Measurements from ENCODE around the gene EIF4B.
"Not testable (repeated sequence)": the region's sequence is repeated elsewhere in the genome, so short reads cannot be mapped to it uniquely, and the experiment has no call there.

EIF4B gene, protein sequence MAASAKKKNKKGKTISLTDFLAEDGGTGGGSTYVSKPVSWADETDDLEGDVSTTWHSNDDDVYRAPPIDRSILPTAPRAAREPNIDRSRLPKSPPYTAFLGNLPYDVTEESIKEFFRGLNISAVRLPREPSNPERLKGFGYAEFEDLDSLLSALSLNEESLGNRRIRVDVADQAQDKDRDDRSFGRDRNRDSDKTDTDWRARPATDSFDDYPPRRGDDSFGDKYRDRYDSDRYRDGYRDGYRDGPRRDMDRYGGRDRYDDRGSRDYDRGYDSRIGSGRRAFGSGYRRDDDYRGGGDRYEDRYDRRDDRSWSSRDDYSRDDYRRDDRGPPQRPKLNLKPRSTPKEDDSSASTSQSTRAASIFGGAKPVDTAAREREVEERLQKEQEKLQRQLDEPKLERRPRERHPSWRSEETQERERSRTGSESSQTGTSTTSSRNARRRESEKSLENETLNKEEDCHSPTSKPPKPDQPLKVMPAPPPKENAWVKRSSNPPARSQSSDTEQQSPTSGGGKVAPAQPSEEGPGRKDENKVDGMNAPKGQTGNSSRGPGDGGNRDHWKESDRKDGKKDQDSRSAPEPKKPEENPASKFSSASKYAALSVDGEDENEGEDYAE

GRCh38 chr12:53005986-53006809 lies at the start of gene EIF4B:
Gene EIF4B, plus strand, starts transcription at chr12:53006456. Its CDS starts 28 bp downstream, at chr12:53006484.
- peak; percentile 100 for DNase-seq

DNA sequence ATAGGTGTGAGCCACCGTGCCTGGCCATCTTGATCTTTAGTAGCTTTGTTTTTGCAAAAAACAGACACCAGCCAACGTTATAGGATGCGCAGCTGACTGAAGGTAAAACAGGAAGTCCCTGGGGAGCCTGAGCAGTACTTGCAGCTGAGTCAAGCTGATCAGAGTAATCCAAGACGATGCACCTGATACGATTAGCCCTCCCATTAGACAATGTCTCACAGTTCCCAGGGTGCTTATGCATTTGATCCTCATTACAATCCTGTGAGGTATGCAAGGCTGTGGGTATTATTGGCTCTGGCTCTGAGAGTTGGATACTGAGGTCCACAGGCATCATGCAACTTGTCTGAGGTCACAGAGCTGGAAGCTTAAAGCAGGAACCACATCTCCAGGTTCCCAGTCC lies 49.3 kb upstream of the EIF4B start:
- no peak for DNase-seq

DNA sequence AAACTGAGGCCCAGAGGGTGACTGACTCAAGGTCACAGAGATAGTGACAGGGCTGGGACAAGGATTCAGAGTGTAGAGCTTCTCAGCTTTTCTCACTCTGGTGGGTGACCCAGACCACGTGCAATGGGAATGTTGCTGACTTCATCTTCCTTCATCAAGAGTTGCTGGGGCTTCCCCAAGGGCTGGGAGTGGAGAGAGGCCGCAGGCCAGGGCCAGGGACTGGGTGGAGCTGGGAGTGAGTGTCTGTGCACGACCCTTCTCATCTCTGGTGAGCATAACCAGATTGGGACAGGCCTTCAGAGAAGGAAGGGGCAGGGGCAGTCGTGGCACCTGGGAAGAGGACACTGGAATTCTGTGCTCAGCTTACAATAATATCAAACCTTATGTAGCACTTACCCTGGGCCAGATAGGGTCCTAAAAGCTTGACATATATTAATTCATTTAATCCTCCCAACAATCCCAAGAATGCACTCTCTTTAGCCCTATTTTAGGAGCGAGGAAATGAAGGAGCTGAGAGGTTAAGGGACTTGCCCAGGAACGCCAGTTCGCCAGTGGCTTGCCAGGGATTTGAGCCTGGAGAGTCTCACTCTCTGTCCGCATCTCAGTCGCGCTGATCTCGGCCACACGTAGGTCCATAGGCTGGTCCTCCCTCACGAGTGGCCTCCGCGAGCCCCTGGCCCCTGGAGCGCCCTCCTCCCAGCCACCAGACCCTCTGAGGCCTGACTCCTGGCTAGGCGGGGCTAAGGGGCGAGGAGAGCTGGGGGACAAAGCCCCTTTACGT lies 41.5 kb upstream of the EIF4B start:
- no peak for DNase-seq

GRCh38 chr12:52965337-52965731 lies 40.9 kb upstream of the EIF4B start:
- no peak for DNase-seq

DNA sequence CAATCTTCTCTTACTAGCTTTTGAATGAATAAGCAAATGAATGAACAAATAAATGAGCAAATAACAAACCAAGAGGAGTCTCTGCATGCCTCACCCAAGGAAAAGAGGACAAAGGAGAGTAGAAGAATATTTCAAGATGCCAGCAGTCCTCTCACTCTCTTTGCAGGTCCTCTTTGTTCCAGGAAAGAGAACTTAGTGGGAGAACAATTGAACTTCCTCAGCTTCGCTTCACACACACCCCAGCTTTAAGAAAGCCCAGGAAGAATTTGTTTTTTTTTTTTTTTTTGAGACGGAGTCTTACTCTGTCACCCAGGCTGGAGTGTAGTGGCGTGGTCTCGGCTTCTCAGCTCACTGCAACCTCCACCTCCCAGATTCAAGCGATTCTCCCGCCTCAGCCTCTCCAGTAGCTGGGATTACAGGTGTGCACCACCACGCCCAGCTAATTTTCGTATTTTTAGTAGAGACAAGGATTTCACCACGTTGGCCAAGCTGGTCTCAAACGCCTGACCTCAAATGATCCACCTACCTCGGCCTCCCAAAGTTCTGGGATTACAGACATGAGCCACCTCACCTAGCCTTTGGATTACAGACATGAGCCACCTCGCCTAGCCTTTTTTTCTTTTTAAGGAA lies 37.0 kb upstream of the EIF4B start:
- no peak for DNase-seq

DNA sequence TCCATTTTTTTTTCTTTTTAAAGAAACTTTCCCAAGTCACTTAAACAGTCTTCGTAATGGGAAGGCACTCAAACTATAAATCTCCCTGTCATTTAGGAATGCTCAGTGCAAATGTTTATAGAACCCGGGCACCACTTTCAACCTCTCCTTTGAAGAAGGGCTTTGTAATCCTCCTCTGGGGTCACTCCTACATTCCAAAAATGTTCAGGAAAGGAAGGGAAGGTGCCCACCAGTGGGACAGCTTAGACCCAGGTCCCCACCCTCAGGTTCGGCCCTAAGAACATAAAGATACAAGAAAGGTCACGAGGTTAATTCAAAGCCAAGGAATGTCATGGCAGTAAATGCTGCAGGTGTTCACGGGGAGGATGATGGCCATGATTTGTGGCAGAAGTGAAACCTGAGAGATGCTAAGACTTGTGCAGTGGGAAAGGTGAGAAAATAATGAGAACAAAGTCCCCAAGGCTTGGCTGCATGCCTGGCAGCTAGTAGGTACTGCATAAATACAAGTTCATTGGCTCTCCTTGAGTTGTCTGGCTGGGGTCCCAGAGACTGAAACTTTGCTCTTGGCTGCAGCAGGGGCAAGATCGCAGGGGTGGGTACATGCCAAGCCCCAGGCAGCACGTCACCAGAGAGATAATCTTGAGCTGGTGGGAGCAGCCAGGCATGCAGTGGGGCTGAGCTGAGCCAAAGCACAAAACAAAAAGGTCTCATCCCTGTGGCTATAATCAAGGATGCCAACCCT lies 36.3 kb upstream of the EIF4B start:
- no peak for DNase-seq

- DNase-seq: no peak
Measured at GRCh38 chr12:52971679-52972329, 34.5 kb upstream of the EIF4B start.

GRCh38 chr12:52975204-52975603 lies 31.1 kb upstream of the EIF4B start:
- DNase-seq: no peak

- no peak for DNase-seq
Measured at GRCh38 chr12:52975820-52976573, 30.3 kb upstream of the EIF4B start.

GRCh38 chr12:52976574-52977071 lies 29.6 kb upstream of the EIF4B start:
- DNase-seq: no peak

- no peak for DNase-seq
Measured at GRCh38 chr12:52977170-52977569, 29.1 kb upstream of the EIF4B start.

DNA sequence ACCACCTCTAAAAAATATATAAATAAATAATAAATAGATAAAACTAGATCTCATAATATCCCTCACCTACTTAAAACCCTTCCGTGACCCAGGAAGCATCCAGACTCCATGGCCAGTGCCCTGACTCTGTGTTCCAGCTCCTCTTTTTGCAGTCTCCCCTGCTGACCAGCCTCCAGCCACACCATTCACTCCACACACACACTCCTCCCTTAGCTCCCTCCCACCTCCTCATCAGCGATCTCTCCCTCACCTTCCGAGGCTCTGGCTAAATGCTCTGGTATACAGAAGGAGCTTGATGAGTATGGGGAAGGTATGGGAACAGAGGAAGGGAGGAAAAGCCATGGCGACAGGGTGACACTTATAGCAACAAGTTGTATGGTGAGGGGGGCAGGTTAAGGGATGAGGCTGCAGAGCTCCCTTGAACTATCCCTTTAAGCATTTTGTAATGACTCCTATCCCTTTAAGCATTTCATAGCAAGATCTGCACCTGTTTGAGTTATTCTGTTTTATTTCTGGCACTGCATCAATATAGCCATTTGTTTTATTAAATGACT lies 26.1 kb upstream of the EIF4B start:
- no peak for DNase-seq

- DNase-seq: peak; percentile 86
Measured at GRCh38 chr12:52980650-52981423, 25.4 kb upstream of the EIF4B start.

- DNase-seq: no peak
Measured at GRCh38 chr12:52984136-52984535, 22.1 kb upstream of the EIF4B start.

DNA sequence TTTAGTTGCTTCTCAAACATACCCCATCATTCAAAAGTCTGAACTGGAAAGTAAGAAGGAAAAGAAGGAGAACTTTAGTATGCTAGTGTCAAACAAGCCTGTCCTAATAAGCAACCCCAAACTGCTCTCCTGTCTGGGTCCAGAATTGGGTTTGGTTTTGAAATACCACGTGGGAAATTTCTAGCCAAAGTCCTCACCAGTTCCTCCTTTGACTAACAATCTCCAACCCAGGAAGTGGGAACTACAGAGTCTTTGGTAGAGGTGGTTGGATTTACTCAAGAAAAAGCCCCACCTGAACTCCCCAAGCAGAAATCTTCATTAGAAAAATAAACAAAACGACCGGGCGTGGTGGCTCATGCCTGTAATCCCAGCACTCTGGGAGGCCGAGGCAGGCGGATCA lies 17.4 kb upstream of the EIF4B start:
- DNase-seq: no peak

GRCh38 chr12:52990206-52990605 lies 16.1 kb upstream of the EIF4B start:
- no peak for DNase-seq

- not testable (repeated sequence) for DNase-seq
Measured at GRCh38 chr12:52992240-52992639, 14.0 kb upstream of the EIF4B start.

DNA sequence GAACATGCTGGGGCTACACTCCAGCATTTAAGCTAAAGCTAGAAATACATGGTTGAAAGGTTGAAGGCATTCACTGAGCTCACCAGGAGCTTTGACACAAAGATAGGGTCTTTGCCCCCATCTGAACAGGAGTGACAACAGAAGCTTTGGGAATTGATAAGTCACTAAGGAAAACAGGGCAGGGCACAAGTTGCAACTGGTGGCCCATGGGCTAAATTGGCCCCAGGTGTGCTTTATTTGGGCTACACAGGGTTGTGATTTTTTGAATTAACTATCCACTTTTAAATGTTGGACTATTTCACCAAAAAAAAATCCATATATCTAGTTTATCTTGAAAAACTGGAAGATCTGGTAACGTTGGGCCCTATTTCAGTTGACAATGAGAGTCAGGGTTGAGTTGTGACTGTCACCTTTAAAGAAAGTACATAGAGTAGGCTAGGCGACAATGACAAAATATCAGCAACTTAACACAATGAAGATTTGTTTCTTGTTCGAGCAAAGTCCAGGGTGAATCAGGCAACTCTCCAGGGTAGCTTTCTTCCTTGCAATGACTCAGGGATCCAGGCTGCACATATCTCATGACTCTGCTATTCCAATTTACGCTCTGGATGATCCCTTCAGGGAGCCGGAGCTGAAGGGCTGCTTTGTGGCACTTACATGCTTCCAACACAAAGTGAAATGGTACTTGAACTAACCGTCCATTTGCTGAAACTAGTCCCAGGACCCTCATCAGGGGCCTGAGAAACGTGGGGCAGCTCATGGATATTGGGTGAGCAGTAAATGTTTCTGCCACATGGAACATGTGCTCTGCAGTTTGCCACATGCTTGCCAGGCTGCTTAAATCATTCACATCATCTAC lies 13.3 kb upstream of the EIF4B start:
- no peak for DNase-seq
